Kidney (tissue), 14 donors: ENCODE measurements around the gene HARBI1. TPM values are rescaled to one million over a fixed set of nuclear protein-coding genes. Genes with fewer than 3 reads are reported as not detected.
A peak's percentile ranks its signal among the peaks of the same experiment; 100 is the strongest.

Source experiments
- DNase-seq, 5 donors: peaks; one replicate each; pipeline ENCODE4 v3.0.0-alpha.2; 2013 to 2020
- FAIRE-seq: peaks from 2 replicates; lab custom pipeline; 2012; peaks lifted over from hg19 to GRCh38; lab: Jason Lieb, UNC
- H3K27ac ChIP-seq, 2 donors: one replicate each; pipeline ENCODE4 v1.7.0; 2013; ENCODE audit warnings: low read depth in 2 of 2, low read length in 2 of 2, inconsistent platforms in 1 of 2
- H3K27me3 ChIP-seq: one replicate; pipeline ENCODE4 v1.7.1; 2013; ENCODE audit warnings: low read length, inconsistent platforms; ENCODE audit not compliant: control insufficient read depth, insufficient read depth
- H3K36me3 ChIP-seq, 3 donors: one replicate each; pipeline versions ENCODE4 v1.7.0 to v1.7.1; 2013; ENCODE audit warnings: low read length in 3 of 3, control low read depth in 1 of 3, inconsistent platforms in 1 of 3; ENCODE audit not compliant: insufficient read depth in 3 of 3, control insufficient read depth in 2 of 3
- H3K4me1 ChIP-seq, 3 donors: one replicate each; pipeline versions ENCODE4 v1.7.0 to v1.7.1; 2013; ENCODE audit warnings: low read length in 3 of 3, inconsistent platforms in 1 of 3, low read depth in 1 of 3; ENCODE audit not compliant: control insufficient read depth in 2 of 3, insufficient read depth in 2 of 3
- H3K4me3 ChIP-seq, 3 donors: one replicate each; pipeline versions ENCODE4 v1.7.0 to v1.8.1; 2013; ENCODE audit warnings: low read length in 3 of 3, control low read depth in 1 of 3, inconsistent platforms in 1 of 3
- H3K9ac ChIP-seq, 3 donors: one replicate each; pipeline versions ENCODE4 v1.7.0 to v1.7.1; 2013; ENCODE audit warnings: low read length in 3 of 3, control low read depth in 1 of 3, inconsistent platforms in 1 of 3
- H3K9me3 ChIP-seq, 3 donors: one replicate each; pipeline versions ENCODE4 v1.7.0 to v1.7.1; 2013; ENCODE audit warnings: low read length in 3 of 3, control low read depth in 1 of 3, inconsistent platforms in 1 of 3; ENCODE audit not compliant: control insufficient read depth in 2 of 3, insufficient read depth in 1 of 3
- CTCF ChIP-seq: IDR thresholded peaks from 3 replicates; pipeline ENCODE4 v1.5.1; 2012; ENCODE audit warnings: mild to moderate bottlenecking, moderate library complexity, borderline replicate concordance; ENCODE audit not compliant: insufficient read depth; ENCODE audit errors: extremely low read depth
- intact Hi-C: fragments of 100-400 bp; cut with DNase I; formaldehyde crosslinking; loops from one replicate; pipeline ENCODE4 v1.11.1; 2022
- polyA plus RNA-seq: library from polyadenylated mRNA; stranded (reverse); fragments of 350-450 nt; fragmentation: Illumina TruSeq; extraction: RNeasy Lipid Tissue Mini Kit (QIAGEN cat#74804); gene quantifications from one replicate; pipeline ENCODE4 v1.2.3, GENCODE V29; 2014; ENCODE audit warnings: low read depth, low replicate concordance; ENCODE audit not compliant: insufficient read depth
- total RNA-seq: library from RNA; stranded (reverse); fragmentation: NEBNext Ultra II Directional; extraction: Animal tissue kit (Norgen Biotek cat#: 25700); gene quantifications from one replicate; pipeline ENCODE4 v1.2.1, GENCODE V29; 2021
- donor health status: control.
- donor health status: control.
- donor health status: control.
- donor health status: control.
- donor health status: control.
- donor health status: DM: yes; HTN: yes; CAD: no.
- donor health status: Normal renal cell carcinoma (clear cell type).

Gene HARBI1
- total and polyA plus RNA-seq, 2 donors from 2014 or later = 2.5 to 4.0 TPM

DNA sequence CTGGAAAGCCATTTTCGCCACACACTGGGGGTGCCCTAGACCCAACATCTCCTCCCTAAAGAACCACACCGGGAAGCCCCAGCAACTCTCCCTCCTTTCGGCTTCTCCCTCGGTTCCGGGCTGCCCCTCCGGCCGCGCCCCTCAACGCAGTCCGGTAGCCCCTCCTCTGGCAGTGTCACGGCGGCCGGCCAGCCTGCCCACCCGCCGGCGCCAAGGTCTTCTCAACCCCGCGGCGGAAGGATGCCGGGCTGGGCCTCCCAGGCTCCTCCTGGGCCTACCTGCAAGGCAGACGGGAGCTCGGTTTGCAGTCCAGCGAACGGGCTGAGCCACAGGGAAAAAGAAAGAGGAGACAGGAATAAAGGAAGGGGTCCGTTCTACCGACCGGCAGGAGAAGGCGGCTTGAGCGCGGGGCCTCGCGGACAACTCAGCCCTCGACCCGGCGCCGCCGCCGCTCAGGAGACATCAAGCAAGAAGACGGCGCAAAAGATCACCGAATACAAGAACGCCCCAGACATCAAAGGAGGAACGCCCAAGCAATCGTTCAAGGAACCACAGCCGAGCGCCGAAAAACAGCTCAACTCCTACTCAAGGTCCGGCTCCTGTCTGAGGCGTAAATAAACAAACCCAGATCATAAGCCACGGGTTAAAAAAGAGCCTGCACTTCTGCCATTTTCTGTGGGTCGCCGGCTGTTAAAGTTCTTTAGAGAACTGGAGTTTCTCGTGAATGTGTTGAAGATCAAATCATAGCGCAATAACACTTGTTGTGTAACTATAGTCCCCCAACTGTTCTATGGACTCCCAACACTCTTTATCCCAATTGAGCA lies 23.3 kb downstream of the HARBI1 start, which contains the start of gene AMBRA1:
AMBRA1 (minus strand) TSS at position 474 of the 824 bp plus-strand sequence. CDS start 45,643 bp downstream, outside the sequence.
- Histone ChIP-seq H3K27ac (peak within 1 kb of the TSS; percentile 61 to 64), H3K4me1 (peaks cover 4 to 12% (median 7%) of the 10 kb centered on the region in 3 donors), H3K36me3 (no peaks in the 10 kb centered on the region), H3K27me3 (no peaks in the 10 kb centered on the region), H3K4me3 (peak within 1 kb of the TSS; percentile 79 to 90 (median 79)), H3K9ac (peak within 1 kb of the TSS; percentile 57 to 84 (median 78)), H3K9me3 (no peaks in the 10 kb centered on the region)
- DNase-seq (peak; percentile 87 to 97 (median 94)), FAIRE-seq (no peak)
- intact Hi-C loops = no loop called here
- no peak for TF ChIP-seq CTCF

DNA sequence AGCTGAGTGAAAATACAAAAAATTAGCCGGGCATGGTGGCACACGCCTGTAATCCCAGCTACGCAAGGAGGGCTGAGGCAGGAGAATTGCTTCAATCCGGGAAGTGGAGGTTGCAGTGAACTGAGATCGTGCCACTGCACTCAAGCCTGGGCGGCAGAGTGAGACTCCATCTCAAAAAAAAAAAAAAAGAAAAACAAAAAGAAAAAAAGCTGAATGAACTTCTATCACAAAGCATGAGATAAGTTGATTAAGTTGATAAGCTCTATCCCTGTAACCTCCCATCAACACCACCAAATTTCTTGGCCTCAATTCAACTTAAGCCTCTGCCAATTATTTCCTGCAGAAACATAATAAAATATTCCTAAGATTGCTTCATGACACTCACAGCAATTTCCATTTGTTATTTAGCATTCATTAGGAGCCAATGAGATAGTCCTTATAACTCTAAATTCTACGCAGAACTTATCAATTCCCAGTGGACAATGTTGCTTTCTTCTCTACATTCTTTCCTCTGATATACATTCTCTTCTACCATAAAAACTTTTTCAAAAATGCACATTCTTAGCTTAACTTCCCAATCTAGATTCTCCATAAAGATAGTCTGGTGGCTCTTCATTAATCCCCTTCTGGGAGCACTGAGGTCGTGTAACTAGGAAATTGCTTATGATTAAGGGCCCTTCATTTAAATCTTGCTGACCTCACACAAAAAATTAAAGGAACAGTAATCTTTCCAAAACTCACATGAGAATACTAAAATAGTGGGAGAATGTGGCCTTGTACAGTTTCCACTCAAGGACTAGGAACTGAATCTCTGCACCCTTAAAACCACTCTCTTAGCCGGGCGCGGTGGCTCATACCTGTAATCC lies 26.1 kb downstream of the HARBI1 start:
- Histone ChIP-seq H3K9me3 (no peaks in the 10 kb centered on the region), H3K27me3 (no peaks in the 10 kb centered on the region), H3K4me3 (peak overlapping the region in 2 of 3 donors; percentile 23 to 37), H3K27ac (peak overlapping the region in 1 of 2 donors; percentile 48), H3K9ac (no peak overlapping the region), H3K4me1 (peaks cover 4 to 12% (median 7%) of the 10 kb centered on the region in 3 donors), H3K36me3 (no peaks in the 10 kb centered on the region)
- DNase-seq = no peak
- FAIRE-seq = no peak
- intact Hi-C loops = no loop called here
- TF ChIP-seq CTCF = no peak

- H3K9me3 ChIP-seq = no peaks in the 10 kb centered on the region
- FAIRE-seq (no peak), DNase-seq (no peak)
- H3K27me3 ChIP-seq = no peaks in the 10 kb centered on the region
- no peak overlapping the region for H3K9ac ChIP-seq
- TF ChIP-seq CTCF = no peak
- intact Hi-C loops = no loop called here
- H3K4me3 ChIP-seq = no peak overlapping the region
- H3K36me3 ChIP-seq = no peaks in the 10 kb centered on the region
- peaks cover 4 to 12% (median 7%) of the 10 kb centered on the region in 3 donors for H3K4me1 ChIP-seq
- H3K27ac ChIP-seq = no peak overlapping the region
Measured at GRCh38 chr11:46588915-46589314, 28.1 kb downstream of the HARBI1 start.
